GM19395 (cell line): ENCODE data around the gene NIM1K.
"Not testable (repeated sequence)": the region's sequence is repeated elsewhere in the genome, so short reads cannot be mapped to it uniquely, and the experiment has no call there.

Source experiments
- ATAC-seq: cut with Tn5 transposase; IDR thresholded peaks from one replicate; pipeline ENCODE4 v1.9.1; 2021; ENCODE audit warnings: mild to moderate bottlenecking, moderate library complexity; ENCODE audit not compliant: unreplicated experiment

The NIM1K gene

DNA sequence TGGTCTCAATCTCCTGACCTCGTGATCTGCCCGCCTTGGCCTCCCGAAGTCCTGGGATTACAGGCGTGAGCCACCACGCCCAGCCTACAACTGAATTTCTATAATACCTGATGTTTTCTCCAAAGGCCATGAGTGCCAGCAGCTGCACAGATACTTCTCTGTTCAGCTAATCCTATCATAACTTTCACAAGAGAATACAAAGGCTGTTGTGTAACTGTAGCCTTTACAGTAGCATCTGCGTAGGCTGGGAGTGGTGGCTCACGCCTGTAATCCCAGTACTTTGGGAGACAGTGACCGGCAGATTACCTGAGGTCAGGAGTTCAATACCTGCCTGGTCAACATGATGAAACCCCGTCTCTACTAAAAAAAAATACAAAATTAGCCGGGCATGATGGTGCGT lies 8.9 kb upstream of the NIM1K start:
- not testable (repeated sequence) for ATAC-seq

- ATAC-seq: no peak
Measured at GRCh38 chr5:43190755-43191603, 1.0 kb upstream of the NIM1K start.

DNA sequence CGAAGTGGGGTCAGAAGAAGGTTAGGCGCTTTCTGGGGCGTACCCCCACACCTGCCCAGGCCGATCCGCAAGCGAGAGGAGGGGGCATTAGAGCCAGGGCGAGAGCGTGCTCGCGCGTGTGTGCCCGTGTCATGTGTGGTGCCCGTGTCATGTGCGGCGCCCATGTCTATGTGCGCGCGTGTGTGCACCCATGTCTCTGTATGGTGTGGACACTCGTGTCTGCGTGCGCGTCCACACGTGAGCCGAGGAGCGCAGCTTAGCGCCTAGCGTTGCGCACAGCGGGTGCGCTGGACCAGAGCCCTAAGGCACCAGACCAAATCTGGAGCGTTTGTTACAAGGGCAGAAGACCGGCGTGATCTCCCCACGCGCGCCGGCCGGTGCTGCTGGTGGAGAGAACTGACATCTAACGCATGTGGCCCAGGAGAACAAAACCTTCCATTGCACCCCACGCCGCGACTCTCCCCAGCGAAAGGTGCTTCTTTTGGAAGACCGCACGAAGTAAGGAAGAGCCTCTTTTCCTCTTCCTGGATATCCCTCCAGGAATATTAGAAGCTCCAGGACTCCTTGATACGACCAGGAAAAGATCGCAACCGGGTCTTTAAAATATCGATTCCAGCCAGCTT lies 644 bp downstream of the NIM1K start:
- peak; percentile 22 for ATAC-seq

- peak; percentile 56 for ATAC-seq
Measured at GRCh38 chr5:43193181-43193893, 1.3 kb downstream of the NIM1K start.

GRCh38 chr5:43193894-43194265 lies 1.9 kb downstream of the NIM1K start:
- ATAC-seq: peak; percentile 11

DNA sequence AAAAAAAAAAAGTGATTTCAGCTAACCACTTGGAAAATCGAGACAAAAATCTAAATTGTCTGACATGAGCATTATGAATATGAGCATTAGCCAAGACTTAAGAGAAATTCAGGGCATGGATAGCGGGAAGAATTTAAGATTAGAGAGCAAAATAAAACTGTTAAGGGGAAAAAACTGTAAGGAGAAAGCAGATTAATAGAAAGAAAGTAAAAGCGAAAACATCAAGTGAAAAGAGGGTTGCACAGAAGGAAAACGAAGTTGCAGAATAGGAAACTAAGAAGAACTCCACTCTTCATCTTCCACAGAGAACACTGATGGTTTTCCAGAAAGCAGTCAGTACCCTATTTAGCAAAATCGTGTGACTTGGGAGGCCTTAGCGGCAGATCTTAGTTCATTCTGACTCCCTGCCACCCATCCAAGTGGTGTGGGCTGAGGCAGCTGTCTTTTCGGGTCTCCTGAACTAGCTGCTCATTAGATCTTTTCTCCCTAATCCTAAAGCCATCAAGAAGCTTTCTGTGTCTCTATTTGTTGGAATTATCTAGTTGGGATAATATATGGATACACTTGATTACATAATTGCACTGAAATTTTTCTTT lies 3.7 kb downstream of the NIM1K start:
- ATAC-seq: no peak

DNA sequence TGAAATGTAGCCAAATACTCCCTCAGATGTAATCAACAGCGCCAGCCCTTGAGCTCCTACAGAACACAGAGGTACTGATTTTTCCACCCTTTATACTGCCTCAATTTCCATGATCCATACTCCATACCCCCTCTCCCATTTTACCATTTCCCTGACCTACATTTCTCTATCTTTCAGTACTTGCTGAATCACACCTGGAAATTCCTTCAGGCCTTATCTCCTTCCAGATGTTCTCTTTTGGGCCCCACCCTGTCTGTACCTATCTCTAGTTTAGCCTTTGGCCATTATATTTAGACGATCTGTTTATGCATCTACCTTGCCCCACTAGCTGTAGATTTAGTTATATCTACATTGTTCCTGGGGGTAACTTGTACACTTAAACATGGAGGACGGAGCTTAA lies 5.5 kb downstream of the NIM1K start:
- no peak for ATAC-seq

GRCh38 chr5:43201442-43201841 lies 9.4 kb downstream of the NIM1K start:
- not testable (repeated sequence) for ATAC-seq

- no peak for ATAC-seq
Measured at GRCh38 chr5:43202380-43202779, 10.4 kb downstream of the NIM1K start.

DNA sequence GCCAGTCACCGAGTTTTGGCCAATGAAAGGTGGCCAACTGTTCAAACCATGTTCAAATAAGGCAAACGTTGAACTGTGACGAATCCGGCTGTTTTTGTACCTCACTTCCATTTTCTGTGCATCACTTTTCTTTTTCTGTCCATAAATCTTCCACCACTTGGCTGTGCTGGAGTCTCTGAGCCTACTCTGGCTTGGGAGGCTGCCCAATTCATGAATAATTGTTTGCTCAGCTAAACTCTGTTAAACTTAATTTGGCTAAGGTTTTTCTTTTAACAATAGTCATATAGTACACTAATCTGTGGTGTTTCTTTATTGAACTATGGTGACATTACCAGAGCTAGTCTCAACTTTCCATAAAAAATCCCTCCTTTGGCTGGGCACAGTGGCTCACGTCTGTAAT lies 11.3 kb downstream of the NIM1K start:
- no peak for ATAC-seq

DNA sequence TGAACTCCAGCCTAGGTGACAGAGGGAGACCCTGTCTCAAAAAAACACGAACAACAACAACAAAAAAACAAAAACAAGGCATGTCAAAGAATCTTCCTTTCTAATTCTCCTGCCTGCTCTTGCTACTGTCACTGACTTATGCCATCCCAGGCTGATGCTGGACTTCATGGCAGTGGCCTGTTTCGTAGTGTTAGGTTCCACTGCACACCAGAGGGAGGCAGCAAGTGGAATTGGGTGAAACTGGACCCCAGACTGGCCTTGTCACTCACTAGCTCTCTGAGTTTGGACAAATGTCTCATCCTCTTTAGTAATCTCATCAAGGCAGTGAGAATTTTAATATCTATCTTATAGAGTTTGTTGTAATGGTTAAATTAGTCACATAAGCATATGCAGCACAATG lies 12.9 kb downstream of the NIM1K start:
- ATAC-seq: no peak

DNA sequence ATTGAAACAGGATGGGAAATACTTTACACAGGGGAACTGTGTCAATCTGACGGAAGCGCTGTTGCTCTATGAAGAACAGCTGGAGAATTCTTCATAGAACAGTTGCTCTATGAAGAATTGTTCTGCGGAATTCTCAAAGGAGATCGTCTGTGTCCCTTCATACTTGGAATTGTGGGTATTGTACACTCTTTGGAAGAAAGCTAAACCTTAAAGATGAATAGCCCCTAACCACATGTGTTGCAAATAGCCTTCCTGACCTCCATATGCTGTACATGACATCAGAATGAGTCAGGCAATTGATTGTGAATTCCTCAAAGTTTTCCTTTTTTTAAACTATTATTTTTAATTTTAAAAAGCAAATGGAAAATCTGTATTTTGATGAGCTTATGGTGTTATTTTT lies 15.6 kb downstream of the NIM1K start:
- ATAC-seq: no peak

DNA sequence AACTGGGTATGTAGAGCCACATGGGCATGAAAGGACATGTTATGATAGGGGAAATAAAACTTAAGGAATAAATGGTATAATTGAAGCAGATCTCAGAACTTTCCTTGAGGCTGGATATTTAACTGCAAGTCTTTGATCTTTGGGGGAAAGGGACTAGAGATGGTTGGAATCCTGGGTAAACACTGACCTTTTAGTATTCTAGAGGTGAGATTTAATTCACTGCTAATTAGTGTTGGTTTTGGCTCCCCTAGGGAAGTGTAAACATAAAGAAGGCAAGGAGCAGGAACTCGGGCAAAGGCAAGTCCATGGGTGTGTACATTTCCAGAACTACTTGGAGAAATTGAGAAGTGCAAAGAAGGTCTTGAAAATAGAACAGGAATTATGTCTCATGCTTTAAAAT lies 16.6 kb downstream of the NIM1K start:
- no peak for ATAC-seq

DNA sequence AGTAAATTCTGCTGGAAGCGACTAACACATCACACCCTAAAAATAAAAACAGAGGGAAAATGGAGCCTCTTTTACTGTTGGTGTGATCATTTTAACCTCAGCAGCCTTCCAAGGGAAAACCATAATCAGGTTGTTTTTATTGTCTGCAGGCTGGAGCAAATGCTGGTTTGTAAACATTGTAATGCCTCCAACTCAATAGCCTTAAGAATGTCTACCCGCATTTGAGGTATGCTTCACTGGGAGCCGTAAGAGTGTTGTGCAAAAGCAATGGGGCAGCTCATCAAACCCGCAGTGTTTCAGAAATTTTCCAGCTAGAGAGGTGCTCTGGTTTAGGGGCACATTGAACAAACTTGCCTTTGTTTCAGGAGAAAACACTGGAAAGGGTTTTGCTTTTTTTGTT lies 17.0 kb downstream of the NIM1K start:
- ATAC-seq: no peak

DNA sequence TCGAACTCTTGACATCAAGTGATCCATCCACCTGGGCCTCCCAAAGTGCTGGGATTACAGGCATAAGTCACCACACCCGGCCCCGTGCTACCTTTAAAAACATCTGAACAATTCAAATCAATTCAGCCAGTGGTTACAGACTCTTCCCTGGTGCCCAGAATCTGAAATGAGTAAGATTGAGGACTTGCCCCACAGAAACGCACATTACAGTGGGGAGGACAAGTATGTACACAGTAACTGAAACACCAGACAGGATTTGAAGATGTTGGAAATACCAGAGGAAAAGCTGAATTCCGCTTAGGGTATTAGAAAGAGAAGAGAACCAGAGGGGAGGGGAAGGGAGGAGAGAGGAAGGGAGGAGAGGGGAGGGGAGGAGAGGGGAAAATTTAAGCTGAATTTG lies 17.8 kb downstream of the NIM1K start:
- ATAC-seq: no peak

DNA sequence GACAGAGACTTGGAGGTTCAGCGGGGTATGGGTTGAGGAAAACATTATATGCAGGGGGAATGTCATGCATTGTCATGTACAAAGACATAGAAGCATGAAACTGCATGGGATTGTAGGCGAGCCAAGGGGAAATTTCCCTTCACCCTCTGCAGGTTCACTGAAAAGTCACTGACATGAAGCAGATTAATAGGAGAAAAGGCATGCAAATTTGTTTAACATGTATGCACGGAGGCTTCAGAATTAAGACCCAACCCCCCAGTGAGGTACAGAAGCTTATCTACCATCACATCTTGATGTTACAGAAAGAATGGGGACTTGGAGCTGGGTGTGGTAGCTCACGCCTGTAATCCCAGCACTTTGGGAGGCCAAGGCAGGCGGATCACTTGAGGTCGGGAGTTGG lies 18.5 kb downstream of the NIM1K start:
- no peak for ATAC-seq

DNA sequence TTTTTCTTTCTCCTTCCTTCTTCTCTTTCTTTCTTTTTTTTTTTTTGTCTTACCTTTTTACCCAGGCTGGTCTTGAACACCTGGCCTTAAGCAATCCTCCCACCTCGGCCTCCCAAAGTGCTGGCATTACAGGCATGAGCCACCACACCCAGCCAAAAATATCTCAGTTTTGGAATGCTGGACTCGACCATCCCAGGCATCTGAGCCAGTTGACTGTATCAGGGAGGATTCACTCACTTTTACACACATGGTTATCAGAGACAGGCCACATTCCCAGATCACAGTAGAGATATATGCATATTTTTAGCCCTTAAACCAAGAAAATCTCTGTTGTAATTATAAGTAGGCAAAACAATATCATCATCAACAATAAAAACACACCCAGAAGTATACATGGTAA lies 21.9 kb downstream of the NIM1K start:
- ATAC-seq: no peak

DNA sequence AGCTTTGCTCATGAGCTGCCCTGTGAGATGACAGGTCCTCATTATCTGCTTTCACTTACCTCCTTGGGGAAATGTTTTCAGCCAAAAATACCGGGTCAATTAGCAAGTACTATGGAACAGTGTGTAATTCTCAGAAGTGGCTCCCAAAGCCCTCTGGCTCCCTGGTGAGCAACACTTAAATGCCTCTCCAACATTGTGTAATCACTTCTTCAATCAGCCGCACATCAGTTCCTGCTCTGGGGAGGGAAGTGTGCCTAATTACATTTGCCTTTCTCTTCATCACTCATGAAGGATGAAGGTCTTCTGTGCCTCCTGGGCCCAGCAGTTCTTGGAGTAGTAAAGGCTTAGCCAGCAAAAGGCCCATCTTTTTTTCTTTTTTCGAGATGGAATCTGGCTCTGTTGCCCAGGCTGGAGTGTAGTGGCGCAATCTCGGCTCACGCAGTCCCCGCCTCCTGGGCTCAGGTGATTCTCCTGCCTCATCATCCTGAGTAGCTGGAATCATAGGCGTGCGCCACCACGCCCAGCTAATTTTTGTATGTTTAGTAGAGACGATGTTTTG lies 23.1 kb downstream of the NIM1K start:
- no peak for ATAC-seq

- ATAC-seq: no peak
Measured at GRCh38 chr5:43216941-43217340, 24.9 kb downstream of the NIM1K start.

- ATAC-seq: no peak
Measured at GRCh38 chr5:43219120-43219519, 27.1 kb downstream of the NIM1K start.

DNA sequence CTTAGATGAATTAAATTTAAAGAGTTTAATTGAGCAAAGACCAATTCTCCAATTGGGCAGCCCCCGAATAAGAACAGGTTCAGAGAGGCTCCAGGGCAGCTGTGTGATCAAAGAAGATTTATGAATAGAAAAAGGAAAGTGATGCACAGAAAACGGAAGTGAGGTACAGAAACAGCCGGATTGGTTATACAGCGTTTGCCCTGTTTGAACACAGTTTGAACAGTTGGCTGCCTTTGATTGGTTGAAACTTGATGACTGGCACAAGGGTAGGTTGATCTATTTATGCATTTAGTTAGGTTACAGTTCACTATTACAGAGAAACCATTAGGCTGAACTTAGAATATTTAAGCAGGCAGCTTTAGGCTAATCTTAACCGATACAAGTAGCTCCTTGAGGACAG lies 29.5 kb downstream of the NIM1K start:
- no peak for ATAC-seq
